ENCODE results near the gene SUPT6H. TPM values are rescaled to one million over a fixed set of nuclear protein-coding genes. Genes with fewer than 3 reads are reported as not detected.

The SUPT6H gene
- total and polyA plus RNA-seq, 2 of the 4 experiments (the other 2 are of a cell fraction) = 41.4 to 44.8 TPM

- Histone ChIP-seq H3K18ac (ENCODE audit: low read depth, low read length) (no peak overlapping the region), H3K9ac (ENCODE audit: low read depth, low read length) (no peak overlapping the region), H3K4me2 (ENCODE audit: low read depth, low read length) (no peak overlapping the region), H2BK20ac (ENCODE audit: low read depth, low read length) (no peak overlapping the region), H2BK15ac (ENCODE audit: low read depth, low read length) (no peak overlapping the region), H3K9me1 (ENCODE audit: insufficient read depth, low read length) (no peaks in the 10 kb centered on the region), H4K5ac (ENCODE audit: low read depth, low read length) (no peak overlapping the region), H3K4ac (ENCODE audit: low read depth, low read length) (no peak overlapping the region), H3K14ac (replicated peaks; ENCODE audit: low read depth, low read length) (no peak overlapping the region), H3K4me1 (ENCODE audit: control insufficient read depth, insufficient read depth, low read length) (no peaks in the 10 kb centered on the region), H2AFZ (replicated peaks; ENCODE audit: low read length, poor library complexity) (no peak overlapping the region), H4K91ac (ENCODE audit: insufficient read depth, low read depth, low read length) (no peak overlapping the region), H3K4me3 (ENCODE audit: insufficient read depth, low read depth, low read length) (no peak overlapping the region), H2AK5ac (ENCODE audit: low read depth, low read length) (no peak overlapping the region), H3K56ac (ENCODE audit: extremely low read depth, insufficient read depth, low read length) (no peak overlapping the region), H3K9me3 (ENCODE audit: control insufficient read depth, insufficient read depth, low read length) (no peaks in the 10 kb centered on the region), H2AK9ac (replicated peaks; ENCODE audit: low read depth, low read length, poor library complexity) (no peak overlapping the region), H3K23ac (ENCODE audit: low read depth, low read length) (no peak overlapping the region), H4K20me1 (ENCODE audit: insufficient read depth, low read length) (peaks cover 8% of the 10 kb centered on the region; the same call in 1 of the 2 replicates), H3K27me3 (ENCODE audit: control insufficient read depth, insufficient read depth, low read length) (no peaks in the 10 kb centered on the region), H2BK5ac (ENCODE audit: low read depth, low read length, poor library complexity, severe bottlenecking) (no peak overlapping the region), H4K8ac (ENCODE audit: low read depth in 2 of 2, low read length in 2 of 2) (no peak overlapping the region), H3K79me1 (ENCODE audit: low read depth in 1 of 2, low read length in 2 of 2) (no peaks in the 10 kb centered on the region), H3K36me3 (ENCODE audit: control insufficient read depth, insufficient read depth, low read length) (peaks cover 55% of the 10 kb centered on the region), H2BK120ac (ENCODE audit: low read depth, low read length) (no peak overlapping the region), H3K27ac (ENCODE audit: insufficient read depth, low read length) (no peak overlapping the region)
- intact Hi-C loops (cut with micrococcal nuclease) = no loop called here
- ATAC-seq (ENCODE audit: low read depth) = no peak
- no peak for DNase-seq
- BruUV-seq (replicated peaks) = no TSS peak
- WGBS, 2 experiments (ENCODE audit: extremely low coverage in 2 of 2, insufficient read length in 1 of 2) = 71% methylated on average over 1 of the region's 4 CpGs; no CpG with 5 or more reads in 1 of the 2 experiments
- ChIA-PET POLR2A (ENCODE audit: unreplicated experiment) (no interaction called here), CTCF (interaction anchor here (1.3 kb wide), 1 partner anchor 28 kb away, joined by 3 read pairs; no protein-coding TSS in a partner anchor)
- no peak for TF ChIP-seq RAD21 (IDR thresholded peaks at IDR 0.05; ENCODE audit: low read length)
- no peak for TF ChIP-seq RCOR1 (IDR thresholded peaks at IDR 0.05; ENCODE audit: insufficient replicate concordance, low read length)
- TF ChIP-seq MAZ (IDR thresholded peaks at IDR 0.05; ENCODE audit: borderline replicate concordance, low read depth, low read length) = no peak
- TF ChIP-seq FOS (IDR thresholded peaks at IDR 0.05; ENCODE audit: low read depth, low read length) = no peak
- TF ChIP-seq MXI1 (IDR thresholded peaks at IDR 0.05; ENCODE audit: borderline replicate concordance, low read depth, low read length) = no peak
- TF ChIP-seq MAFK (IDR thresholded peaks at IDR 0.05; ENCODE audit: low read depth, low read length) = no peak
- TF ChIP-seq BHLHE40 (IDR thresholded peaks at IDR 0.05; ENCODE audit: low read depth, low read length) = no peak
- dilution Hi-C loops (cut with HindIII; ENCODE audit: low sequenced_read_pairs, unreplicated experiment) = no loop called here
- in situ Hi-C loops (cut with MboI; ENCODE audit: low sequenced_read_pairs) = loop anchor here (10.0 kb wide), 1 partner anchor 121 kb away; no protein-coding TSS in a partner anchor
Observed at GRCh38 chr17:28615260-28615940, 46.6 kb upstream of the SUPT6H start.

Data from IMR-90 (cell line).